CD4-positive, alpha-beta T cell treated with Interleukin-6 for 4 hours (primary cell): ENCODE results near the gene PROK2.

ENCODE experiments used
- DNase-seq: peaks from one replicate; pipeline ENCODE4 v3.0.0-alpha.2; 2020; ENCODE audit warnings: mixed read lengths

The PROK2 gene

DNA sequence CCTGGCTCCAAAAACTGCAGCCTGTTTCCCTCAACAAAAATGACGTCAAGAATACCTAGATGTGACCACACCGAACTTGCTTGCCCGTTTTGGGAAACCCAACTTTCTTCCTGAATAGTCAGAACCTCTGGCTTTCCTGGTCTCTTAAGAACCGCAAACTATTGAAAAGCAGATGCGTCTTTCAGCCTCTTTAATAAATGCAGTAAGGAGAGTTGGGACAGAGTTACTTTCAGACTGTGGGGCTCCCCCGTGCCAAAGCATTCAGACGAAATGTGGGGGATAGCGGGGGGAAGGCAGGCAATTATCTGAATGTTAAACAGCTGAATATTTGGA is 1.2 kb upstream of the PROK2 start:
- DNase-seq = no peak

DNA sequence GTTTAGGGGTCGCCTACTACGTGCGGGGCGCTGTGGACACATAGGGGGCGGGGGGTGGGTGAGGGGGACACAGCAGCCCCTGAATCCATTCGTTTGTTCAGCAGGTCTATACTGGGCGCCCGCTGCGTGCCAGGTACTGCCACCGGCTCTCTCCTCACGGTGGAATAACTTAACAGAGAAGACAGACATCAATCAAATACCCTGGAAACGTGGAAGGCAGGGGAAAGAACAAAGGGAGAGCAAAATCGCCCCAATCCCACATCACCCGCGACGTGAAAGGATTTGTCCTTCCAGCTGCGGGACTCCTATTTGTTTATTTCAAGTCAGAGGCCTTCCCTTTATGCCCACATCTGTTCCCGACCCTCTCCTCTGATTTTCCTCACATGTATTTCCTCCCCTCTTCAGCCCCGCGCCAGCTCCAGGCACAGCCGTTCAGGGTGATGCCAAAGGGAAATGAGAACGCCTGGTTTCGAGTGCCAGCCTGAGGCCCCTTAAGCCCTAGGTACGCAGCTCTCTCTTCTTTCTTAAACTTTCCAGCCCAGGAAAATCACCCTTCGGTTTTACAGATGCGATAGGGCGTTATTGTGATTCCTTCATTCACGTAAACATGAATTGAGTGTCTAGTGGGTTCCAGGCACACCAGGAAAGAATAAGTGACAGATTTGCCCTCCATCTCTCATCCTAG is 726 bp upstream of the PROK2 start:
- no peak for DNase-seq

DNA sequence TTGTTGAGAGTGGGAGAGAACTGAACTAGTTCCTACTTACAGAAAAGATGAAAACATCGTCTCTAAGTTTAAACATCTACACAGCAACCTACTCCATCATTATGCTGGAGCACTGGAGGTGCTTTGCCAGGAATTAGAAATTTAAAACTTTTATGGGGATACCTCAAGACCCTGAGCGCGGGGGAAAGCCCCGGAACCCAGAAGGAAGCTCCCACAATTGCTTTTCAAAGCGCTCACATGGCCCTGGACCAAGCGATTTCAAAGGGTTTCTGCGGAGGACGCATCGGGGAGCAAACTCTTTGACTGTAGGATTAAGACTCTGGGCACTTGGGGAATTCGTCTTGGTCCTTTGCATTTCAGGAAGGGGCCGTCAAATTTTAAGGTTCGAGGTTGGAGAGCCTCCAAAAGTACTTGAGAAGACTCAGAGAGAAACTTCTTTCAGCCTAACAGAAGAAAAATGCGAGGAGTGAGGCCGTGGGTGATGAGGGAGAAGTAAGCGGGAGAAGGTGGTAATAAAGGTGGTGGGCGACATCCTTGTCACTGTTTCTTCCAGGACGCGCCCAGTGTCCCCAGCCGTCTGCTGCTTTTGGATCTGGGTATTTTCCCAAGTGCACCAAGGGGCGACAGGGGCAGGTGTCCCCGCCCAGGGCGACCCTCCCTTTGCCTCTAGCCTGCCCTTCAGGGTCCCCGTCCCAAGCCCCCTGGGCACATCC is 591 bp downstream of the PROK2 start:
- no peak for DNase-seq

DNA sequence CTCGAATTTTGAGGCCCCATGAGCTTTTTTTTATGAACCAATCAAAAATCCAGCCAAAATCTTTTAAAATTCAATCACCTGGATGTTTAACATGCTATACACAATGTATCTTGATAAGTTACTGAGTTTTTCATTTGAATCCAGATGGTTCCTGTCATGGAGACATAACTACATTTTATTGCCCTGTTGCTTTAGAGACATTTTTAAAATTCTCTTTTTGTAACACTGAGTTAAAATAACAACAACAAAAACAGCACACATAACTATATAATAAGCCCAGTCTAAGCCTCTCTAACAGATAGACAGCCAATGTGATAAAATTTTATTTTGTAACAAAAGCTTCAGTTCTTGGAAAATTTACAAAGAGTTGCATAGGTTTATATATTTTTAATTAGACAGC is 1.8 kb downstream of the PROK2 start:
- no peak for DNase-seq

DNA sequence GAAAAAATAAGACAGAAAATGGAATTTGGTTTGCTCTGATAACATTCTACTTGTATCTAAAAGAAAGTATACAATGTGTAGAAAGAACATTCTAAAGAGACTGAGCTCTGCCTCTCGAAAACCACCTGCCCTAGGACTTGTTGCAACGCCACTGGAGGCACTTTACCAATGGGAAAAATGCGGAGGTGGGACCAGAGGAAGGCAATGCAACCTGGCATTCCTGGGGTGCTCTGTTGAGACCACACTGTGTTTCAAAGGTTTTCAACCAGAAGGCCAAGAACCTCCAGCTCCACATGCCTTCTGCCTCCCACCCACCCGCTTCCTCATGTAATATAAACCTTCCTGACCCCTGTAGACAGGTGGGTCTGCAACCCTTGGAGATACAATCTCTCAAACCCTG is 4.5 kb downstream of the PROK2 start:
- no peak for DNase-seq

DNA sequence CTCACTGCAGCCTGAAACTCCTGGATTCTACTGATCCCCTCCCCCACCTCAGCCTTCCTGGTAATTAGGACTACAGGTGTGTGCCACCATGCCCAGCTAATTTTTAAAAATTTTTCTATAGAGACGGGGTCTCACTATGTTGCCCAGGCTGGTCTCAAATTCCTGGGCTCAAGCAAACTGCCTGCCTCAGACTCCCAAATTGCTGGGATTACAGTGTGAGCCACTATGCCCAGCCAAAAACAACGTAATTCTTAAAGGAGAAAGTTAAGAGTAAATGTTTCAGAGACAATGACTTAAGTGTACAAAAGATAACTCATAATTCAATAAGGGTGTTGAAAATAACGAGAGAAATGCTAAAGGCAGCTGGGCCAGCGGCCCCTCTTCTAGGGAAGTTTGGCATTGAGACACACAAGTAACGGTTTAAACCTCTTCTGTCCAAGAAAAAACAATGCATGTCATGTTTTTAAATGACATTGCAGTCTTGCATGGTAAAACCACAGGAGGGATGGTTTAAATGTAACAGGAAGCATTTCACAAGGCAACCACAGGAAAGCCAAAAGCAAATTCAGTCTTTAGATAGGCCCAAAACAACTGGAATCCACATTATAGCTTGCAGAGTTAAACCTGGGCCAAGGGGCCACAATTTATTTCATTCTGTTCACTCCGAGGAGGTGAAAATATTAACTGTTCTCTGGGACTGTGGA is 5.1 kb downstream of the PROK2 start:
- DNase-seq = no peak

DNA sequence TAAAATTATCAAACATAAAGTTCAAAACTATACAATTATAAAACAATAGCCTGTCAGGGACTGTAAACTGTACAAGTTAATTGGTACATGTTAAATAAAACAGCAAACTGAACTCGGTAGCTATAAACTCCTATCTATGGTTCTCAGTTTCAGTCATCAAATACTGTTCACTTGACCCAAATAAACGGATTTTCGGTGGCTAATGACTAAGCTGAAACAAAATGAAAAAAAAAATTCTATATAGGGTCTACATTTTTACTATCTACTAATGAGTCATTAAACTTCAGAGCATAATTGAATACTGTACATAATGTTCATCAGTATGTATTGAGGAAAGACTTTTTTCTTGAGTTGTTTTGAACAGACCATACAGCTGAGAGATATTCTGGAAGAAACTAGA is 6.6 kb downstream of the PROK2 start:
- no peak for DNase-seq

DNA sequence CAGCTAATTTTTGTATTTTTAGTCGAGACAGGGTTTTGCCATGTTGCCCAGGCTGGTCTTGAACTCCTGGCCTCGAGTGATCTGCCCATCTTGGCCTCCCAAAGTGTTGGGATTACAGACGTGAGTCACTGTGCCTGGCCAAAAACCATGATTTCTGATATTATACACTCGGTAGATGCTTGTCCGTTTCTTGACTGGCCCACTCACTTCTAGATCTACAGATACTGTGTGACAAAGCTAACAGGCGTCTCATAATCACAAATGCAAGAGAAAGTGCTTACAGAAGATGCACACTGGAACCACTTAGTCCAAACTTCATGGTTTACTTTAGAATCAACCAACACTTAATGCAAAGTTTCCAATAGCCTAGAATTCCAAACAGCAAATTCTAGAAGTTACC is 8.4 kb downstream of the PROK2 start:
- DNase-seq = no peak

DNA sequence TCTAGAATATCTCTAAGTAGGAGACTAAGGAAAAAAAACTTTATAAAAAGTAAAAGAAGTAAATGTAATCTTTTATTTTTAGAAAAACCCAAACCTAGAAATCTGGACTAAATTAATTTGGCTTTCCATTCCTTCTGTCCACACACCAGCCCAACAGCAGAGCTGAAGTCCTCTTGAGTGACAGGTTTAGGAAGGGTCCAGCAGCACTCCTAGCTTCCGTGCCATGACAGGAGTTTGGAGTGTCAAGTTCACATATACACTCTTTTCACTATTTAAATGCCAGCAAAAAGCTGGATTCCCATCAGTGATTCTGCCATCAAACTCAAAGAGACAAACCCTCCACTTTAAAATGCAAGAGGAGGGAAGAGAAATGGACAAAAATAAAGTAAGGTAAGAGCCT is 13.1 kb downstream of the PROK2 start:
- no peak for DNase-seq

DNA sequence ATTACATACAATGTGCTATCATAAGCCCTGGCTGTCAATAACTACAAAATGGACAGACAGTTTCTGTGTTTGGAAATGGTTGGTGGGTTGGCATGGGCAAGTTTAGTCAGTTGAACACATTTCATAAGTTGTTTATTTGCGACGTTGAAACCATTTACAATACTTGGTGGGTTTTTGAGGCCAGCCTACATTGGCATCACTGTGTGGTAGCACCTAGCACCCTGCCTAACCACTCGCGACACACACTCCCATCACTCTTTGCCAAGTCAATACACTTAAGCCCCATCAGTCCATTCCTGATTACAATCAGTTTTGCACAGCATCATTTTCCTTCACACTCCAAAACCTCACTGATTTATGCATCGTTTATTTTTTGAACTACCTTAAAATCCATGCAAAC is 13.8 kb downstream of the PROK2 start:
- no peak for DNase-seq

DNA sequence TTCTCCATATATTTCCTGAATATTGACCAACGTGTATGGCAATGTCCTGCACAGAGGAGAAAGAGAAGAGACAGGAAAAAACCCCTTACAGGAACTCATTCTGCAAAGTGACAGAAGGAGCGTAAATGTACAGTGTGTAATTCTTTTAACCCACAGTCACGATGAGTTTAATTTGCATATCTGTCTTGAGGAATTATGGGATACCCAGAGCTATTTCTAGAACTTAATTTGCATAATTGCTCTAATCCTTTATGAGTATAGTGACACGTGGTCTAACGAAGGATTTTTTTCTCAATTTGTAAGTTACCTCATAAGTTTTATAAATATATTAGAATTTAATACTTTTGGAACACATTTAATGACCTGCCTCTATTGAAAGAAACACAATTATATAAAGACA is 21.5 kb downstream of the PROK2 start:
- no peak for DNase-seq

DNA sequence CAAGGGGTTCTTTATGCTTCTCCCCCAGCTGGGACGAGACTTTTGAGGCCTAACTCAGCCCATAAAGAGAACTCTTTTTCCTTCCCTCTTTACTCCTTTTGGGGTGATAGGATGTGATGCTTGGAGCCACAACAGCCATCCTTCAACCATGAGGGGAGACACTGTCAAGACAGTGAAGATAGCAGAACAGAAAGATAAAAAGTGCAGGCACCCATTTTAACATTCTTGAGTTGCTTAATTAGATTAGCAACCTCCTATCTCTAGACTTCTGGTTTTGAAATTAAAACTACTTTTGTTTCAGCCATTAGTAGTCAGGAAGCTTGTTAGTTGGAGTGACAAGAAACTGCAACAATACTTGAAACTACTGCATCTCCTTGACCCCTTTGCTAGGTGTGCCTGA is 24.8 kb downstream of the PROK2 start:
- no peak for DNase-seq

DNA sequence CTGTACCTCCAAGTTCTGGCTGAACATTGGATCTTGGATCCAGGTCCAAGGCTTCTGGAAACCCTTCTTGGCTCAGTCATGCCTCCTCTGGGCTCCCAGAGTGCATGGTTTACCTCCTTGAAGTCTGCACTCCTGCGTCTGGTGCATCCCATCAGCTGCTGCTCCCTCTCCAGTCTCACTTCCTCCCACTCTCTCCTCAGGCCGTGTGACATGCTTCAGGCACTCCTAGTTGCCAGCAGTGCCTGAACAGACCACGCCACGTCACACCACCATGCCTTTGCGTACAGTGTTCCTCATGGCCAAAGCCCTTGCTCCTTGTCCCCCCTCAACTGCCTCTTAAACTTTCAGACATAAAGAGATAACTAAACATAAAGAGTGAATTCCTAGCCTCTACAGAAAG is 25.5 kb downstream of the PROK2 start:
- no peak for DNase-seq

DNA sequence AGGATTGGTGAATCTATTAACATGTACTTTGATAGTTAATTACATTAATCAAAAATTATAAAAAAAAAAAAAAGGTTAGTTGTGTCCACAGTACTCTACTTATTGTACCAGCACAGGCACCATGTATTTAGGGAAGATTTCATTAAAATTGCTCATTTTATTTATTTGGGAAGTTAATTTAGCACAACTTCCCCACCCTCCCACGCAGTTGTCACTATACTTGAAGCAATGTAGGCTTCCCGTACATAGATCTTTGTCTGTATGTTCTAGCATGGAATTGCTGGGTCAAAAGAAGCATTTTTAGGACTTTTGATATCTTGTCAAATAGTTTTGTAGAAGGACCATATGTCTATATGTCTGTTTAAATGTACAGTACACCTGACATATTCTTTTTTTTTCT is 26.9 kb downstream of the PROK2 start:
- no peak for DNase-seq

DNA sequence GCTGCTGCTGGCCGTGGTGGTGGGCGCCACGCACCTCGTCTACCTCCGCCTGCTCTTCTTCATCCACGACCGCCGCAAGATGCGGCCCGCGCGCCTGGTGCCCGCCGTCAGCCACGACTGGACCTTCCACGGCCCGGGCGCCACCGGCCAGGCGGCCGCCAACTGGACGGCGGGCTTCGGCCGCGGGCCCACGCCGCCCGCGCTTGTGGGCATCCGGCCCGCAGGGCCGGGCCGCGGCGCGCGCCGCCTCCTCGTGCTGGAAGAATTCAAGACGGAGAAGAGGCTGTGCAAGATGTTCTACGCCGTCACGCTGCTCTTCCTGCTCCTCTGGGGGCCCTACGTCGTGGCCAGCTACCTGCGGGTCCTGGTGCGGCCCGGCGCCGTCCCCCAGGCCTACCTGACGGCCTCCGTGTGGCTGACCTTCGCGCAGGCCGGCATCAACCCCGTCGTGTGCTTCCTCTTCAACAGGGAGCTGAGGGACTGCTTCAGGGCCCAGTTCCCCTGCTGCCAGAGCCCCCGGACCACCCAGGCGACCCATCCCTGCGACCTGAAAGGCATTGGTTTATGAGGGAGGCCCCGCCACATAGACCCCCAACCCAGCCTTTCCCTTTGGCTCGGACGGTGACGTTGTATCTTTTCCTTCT is 30.2 kb downstream of the PROK2 start:
- DNase-seq = no peak

DNA sequence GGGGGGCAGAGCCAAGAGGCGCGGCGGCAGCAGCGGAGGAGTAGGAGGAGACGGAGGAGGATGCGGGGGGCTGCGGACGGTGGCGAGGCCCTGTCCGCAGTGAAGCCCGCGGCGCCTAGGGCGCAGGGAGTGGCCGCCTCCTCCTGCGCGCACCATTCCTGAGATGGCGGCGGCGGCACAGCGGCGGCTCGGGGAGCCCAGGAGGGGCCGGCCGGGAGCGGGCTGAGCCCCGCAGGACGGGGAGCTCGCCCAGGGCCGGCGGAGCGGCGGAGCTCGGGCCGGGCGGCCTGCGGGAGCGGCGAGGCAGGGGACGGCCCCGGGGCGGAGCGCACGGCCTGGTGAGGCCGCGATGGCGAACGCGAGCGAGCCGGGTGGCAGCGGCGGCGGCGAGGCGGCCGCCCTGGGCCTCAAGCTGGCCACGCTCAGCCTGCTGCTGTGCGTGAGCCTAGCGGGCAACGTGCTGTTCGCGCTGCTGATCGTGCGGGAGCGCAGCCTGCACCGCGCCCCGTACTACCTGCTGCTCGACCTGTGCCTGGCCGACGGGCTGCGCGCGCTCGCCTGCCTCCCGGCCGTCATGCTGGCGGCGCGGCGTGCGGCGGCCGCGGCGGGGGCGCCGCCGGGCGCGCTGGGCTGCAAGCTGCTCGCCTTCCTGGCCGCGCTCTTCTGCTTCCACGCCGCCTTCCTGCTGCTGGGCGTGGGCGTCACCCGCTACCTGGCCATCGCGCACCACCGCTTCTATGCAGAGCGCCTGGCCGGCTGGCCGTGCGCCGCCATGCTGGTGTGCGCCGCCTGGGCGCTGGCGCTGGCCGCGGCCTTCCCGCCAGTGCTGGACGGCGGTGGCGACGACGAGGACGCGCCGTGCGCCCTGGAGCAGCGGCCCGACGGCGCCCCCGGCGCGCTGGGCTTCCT is 31.0 kb downstream of the PROK2 start, which contains the start of gene GPR27:
Gene GPR27 (plus strand): TSS at position 155 of the 909 bp plus-strand sequence. CDS start 195 bp downstream, at position 350.
- peak; percentile 20 for DNase-seq

DNA sequence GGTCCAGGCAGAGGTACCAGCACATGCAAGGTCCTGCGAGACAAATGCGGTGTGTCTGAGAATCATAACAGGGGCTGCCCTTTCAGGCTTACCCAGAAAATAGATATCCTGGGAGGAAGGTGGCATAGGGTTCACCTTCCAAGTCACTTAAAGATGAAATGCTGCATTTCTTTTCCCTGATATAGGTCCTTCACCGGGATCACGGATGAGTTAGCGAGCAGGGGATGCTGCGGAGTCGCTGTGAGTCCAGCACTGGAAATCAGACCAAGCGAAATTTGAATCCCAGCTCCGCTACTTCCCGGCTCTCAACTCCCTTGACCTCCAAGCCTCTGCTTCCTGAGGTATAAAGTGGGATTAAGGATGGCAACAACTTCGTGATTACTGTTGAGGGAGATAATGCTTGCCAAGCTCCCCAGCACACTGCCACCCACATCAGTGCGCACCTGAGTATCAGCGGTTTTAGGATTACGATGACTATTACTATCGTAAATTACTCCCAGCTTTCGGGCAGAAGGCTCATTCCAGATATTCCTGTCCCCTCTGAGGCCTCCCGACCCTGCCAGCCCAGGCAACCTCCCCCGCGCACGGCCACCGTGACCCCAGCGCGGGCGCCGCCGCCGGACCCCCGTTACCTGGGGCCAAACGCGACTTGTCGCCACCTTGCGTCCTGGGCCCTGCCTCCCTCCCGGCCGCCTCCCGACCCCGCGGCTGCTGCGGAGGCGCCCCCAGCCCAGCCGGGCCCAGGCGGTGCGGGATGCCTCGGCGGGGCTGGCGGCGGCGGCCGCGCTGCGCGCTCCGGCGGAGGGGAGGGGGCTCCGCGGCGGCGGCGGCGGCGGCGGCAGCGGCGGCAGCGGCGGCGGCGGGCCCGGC is 31.9 kb downstream of the PROK2 start:
- no peak for DNase-seq

DNA sequence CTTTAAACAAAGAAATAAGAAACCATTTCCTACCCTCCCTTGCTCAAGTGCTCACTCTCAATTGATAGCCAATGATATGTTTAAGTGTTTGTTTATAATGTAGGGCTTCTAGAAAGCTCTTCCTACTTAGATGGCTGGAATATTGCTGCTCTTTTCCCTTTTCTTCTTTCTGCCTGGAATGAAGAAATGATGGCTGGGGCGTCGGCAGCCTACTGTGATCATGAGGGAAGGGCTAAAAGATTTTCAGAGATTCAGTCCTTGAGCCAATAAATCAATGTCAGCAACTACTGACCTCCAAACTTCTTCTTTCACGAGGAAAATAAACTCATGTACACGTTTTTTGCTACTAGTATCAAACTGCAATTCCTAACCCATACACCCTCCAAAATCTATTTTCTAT is 33.3 kb downstream of the PROK2 start:
- no peak for DNase-seq

DNA sequence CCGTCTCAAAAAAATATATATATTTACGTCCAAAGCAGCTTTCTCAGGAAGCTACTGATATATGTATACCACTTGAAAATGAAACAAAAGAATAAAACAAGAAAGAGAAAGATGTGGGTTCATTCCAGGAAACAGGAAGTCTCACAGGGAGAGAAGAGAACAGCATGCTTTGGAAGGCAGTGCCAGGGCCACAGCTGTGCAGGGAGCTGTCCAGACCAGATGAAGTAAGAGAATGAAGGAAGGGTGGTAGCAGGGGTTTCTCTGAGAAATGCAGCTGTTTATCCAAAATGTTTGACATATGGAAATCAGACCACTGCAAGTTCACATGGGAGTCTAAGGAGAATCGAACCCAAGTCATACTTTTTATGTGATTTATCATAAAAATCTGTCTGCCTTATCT is 40.2 kb downstream of the PROK2 start:
- no peak for DNase-seq

DNA sequence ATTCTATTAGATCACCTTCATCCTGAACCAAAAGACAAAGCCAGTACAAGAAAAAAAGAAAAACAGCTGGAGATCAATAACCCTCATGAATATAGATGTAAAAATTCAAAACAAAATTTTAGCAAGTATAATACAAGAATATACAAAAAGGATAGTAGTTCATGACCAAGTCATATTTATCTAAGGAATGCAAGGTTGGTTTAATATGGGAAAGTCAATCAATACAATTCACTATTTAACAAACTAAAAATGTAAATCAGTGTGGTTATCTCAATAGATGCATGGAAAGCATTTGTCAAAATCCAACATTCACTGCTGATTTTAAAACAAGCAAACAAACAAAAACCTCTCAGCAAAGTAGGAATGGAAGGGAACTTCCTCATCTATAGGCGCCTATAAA is 42.3 kb downstream of the PROK2 start:
- no peak for DNase-seq

DNA sequence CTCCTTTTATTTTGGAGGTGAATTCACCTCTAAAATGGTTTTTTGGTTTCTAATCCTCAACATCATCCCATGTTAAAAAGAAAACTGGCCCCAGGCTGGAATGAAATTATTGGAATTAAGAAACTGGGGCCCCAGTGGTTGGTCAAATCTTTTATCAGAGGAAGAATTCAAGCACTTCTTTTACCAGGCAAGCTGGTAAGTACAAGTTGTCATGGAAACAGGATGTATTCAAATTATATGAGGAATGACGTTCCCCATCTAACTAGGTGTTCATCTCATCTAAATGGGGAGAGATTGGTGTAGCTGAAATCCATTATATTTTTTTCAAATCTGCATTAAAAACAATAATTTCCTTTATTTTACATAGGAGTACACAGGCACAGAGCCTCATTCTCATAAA is 50.1 kb downstream of the PROK2 start:
- no peak for DNase-seq

DNA sequence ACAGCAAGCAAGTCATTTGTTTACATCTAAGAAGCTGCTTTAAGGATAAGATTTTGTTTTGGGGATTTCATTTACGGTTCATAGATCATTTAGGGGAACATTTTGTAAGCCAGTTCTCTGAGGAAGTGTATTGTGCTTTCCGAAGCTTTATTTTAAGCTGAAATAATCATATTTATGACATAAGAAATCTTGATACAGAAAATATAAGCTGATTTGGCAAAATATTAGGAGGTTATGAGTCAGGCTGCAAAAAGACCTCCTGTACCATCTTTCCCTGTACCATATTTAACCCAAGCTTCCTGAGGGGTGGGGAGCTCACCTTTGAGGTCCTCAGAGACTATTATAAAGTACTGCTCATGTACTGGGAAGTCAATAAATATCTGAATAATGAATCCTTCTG is 51.6 kb downstream of the PROK2 start:
- no peak for DNase-seq
